HepG2 (cell line): ENCODE results near the gene HLF. TPM values are rescaled to one million over a fixed set of nuclear protein-coding genes. Genes with fewer than 3 reads are reported as not detected.

ENCODE experiments used
- ARNTL ChIP-seq: sonication (generic); formaldehyde crosslinking; IDR thresholded peaks from 2 replicates; pipeline ENCODE4 v1.4.0; 2020; ENCODE audit warnings: mild to moderate bottlenecking, missing genetic modification reagents
- ERF ChIP-seq: IDR thresholded peaks from 2 replicates; pipeline ENCODE4 v1.6.1; 2018; ENCODE audit warnings: missing biosample characterization, missing genetic modification reagents
- ETV6 ChIP-seq: sonication (generic); formaldehyde crosslinking; conservative IDR thresholded peaks from 2 replicates; pipeline ENCODE4 v1.4.0; 2020; ENCODE audit warnings: missing genetic modification reagents
- PHF20 ChIP-seq: sonication (generic); formaldehyde crosslinking; IDR thresholded peaks from 2 replicates; pipeline ENCODE4 v1.5.0; 2020; ENCODE audit warnings: mild to moderate bottlenecking, missing genetic modification reagents
- SETDB1 ChIP-seq: sonication (generic); formaldehyde crosslinking; IDR thresholded peaks from 2 replicates; pipeline ENCODE4 v1.5.1; 2020; ENCODE audit warnings: missing genetic modification reagents, mild to moderate bottlenecking, borderline replicate concordance
- SSRP1 ChIP-seq: IDR thresholded peaks from 2 replicates; pipeline ENCODE4 v1.6.1; 2016; ENCODE audit warnings: control low read depth
- TARDBP ChIP-seq: sonication (generic); formaldehyde crosslinking; IDR thresholded peaks from 2 replicates; pipeline ENCODE4 v1.8.0; 2022; ENCODE audit warnings: mild to moderate bottlenecking, missing genetic modification reagents
- ZC3H4 ChIP-seq: sonication (generic); formaldehyde crosslinking; IDR thresholded peaks from 2 replicates; pipeline ENCODE4 v1.4.0; 2020; ENCODE audit warnings: missing genetic modification reagents, borderline replicate concordance
- ZFP62 ChIP-seq: sonication (generic); formaldehyde crosslinking; IDR thresholded peaks from 2 replicates; pipeline ENCODE4 v1.4.0; 2020; ENCODE audit warnings: missing genetic modification reagents
- ZNF225 ChIP-seq: sonication (generic); formaldehyde crosslinking; IDR thresholded peaks from 2 replicates; pipeline ENCODE4 v1.4.0; 2020; ENCODE audit warnings: mild to moderate bottlenecking, missing genetic modification reagents
- ZNF589 ChIP-seq: sonication (generic); formaldehyde crosslinking; conservative IDR thresholded peaks from 2 replicates; pipeline ENCODE4 v1.8.0; 2022; ENCODE audit warnings: mild to moderate bottlenecking, moderate library complexity, missing genetic modification reagents
- ZSCAN25 ChIP-seq: sonication (generic); formaldehyde crosslinking; IDR thresholded peaks from 2 replicates; pipeline ENCODE4 v1.8.0; 2022; ENCODE audit warnings: mild to moderate bottlenecking, missing genetic modification reagents
- polyA plus RNA-seq, 8 experiments: library from polyadenylated mRNA; depleted of rRNA in 3 of 8; stranded (reverse) in 7 of 8; unstranded in 1 of 8; fragments of >200 nt; fragmentation: Illumina TruSeq in 4 of 8; extraction: Trizol in 4 of 8; gene quantifications; 2 replicates each; pipeline versions ENCODE4 v1.2.1 to v1.2.3, GENCODE V29; 2011 to 2016; ENCODE audit warnings: low read depth in 4 of 8, missing spikeins in 1 of 8, mixed read lengths in 1 of 8; ENCODE audit not compliant: insufficient read depth in 1 of 8
- total RNA-seq, 5 experiments: library from RNA; depleted of rRNA; stranded (reverse); fragments of >200 nt; fragmentation: Illumina TruSeq; extraction: Trizol; gene quantifications; 2 replicates each; pipeline ENCODE4 v1.2.3, GENCODE V29; 2016; ENCODE audit warnings: low read depth in 1 of 5
- TF ChIP-seq, protein P1 (sequence below): sonication (generic); formaldehyde crosslinking; IDR thresholded peaks from 2 replicates; pipeline ENCODE4 v1.9.0; 2021; ENCODE audit warnings: mild to moderate bottlenecking, missing genetic modification reagents
- TF ChIP-seq, protein P2 (sequence below): sonication (generic); formaldehyde crosslinking; conservative IDR thresholded peaks from 2 replicates; pipeline ENCODE4 v1.5.0; 2020; ENCODE audit warnings: missing genetic modification reagents
- TF ChIP-seq, protein P3 (sequence below): sonication (generic); formaldehyde crosslinking; IDR thresholded peaks from 2 replicates; pipeline ENCODE4 v1.4.0; 2020; ENCODE audit warnings: low read depth, mild to moderate bottlenecking, missing genetic modification reagents
- TF ChIP-seq, protein P4 (sequence below): sonication (generic); formaldehyde crosslinking; IDR thresholded peaks from 2 replicates; pipeline ENCODE4 v1.4.0; 2020; ENCODE audit warnings: missing genetic modification reagents
- TF ChIP-seq, protein P5 (sequence below): conservative IDR thresholded peaks from 2 replicates; pipeline ENCODE4 v1.6.1; 2018; ENCODE audit warnings: missing genetic modification reagents

The HLF gene
- total and polyA plus RNA-seq, 2 of the 13 experiments (the other 11 are each of a cell fraction or from before 2014, with no cell fraction given) = 202 to 346 TPM

DNA sequence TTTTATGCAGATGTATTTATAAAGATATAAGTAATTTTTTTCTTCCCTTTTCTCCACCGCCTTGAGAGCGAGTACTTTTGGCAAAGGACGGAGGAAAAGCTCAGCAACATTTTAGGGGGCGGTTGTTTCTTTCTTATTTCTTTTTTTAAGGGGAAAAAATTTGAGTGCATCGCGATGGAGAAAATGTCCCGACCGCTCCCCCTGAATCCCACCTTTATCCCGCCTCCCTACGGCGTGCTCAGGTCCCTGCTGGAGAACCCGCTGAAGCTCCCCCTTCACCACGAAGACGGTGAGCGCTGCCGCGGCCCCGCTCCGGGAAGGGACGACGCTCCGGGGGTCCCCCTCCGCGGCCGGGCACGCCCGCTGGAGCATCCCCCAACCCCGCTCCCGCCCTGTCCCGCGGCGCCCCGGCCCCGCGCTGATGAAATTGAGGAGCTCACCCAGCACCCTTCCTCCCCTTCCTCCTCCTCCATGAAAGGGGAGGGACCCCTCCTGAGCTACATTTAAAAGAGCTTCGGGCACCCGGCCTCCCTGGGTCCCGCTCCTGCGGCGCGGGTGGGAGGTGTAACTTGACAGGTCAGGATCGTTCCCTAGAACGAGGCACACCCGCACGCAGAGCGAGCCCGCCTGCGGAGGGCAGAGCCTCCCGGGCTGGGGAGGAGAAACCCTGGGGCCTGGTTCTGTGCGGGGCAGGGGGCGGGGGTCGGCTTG, 706 bp downstream of the HLF start (continued):
- 0 out of 2 replicates have a peak, but pooled peaks have one; percentile 3 for TF ChIP-seq ZSCAN25 (CRISPR knock-in tag)
- peak; percentile 14; the same call in 1 of the 2 replicates for TF ChIP-seq ARNTL (CRISPR knock-in tag)
- peak; percentile 23; the same call in 1 of the 2 replicates for TF ChIP-seq PHF20 (CRISPR knock-in tag)
- TF ChIP-seq, protein P1, sequence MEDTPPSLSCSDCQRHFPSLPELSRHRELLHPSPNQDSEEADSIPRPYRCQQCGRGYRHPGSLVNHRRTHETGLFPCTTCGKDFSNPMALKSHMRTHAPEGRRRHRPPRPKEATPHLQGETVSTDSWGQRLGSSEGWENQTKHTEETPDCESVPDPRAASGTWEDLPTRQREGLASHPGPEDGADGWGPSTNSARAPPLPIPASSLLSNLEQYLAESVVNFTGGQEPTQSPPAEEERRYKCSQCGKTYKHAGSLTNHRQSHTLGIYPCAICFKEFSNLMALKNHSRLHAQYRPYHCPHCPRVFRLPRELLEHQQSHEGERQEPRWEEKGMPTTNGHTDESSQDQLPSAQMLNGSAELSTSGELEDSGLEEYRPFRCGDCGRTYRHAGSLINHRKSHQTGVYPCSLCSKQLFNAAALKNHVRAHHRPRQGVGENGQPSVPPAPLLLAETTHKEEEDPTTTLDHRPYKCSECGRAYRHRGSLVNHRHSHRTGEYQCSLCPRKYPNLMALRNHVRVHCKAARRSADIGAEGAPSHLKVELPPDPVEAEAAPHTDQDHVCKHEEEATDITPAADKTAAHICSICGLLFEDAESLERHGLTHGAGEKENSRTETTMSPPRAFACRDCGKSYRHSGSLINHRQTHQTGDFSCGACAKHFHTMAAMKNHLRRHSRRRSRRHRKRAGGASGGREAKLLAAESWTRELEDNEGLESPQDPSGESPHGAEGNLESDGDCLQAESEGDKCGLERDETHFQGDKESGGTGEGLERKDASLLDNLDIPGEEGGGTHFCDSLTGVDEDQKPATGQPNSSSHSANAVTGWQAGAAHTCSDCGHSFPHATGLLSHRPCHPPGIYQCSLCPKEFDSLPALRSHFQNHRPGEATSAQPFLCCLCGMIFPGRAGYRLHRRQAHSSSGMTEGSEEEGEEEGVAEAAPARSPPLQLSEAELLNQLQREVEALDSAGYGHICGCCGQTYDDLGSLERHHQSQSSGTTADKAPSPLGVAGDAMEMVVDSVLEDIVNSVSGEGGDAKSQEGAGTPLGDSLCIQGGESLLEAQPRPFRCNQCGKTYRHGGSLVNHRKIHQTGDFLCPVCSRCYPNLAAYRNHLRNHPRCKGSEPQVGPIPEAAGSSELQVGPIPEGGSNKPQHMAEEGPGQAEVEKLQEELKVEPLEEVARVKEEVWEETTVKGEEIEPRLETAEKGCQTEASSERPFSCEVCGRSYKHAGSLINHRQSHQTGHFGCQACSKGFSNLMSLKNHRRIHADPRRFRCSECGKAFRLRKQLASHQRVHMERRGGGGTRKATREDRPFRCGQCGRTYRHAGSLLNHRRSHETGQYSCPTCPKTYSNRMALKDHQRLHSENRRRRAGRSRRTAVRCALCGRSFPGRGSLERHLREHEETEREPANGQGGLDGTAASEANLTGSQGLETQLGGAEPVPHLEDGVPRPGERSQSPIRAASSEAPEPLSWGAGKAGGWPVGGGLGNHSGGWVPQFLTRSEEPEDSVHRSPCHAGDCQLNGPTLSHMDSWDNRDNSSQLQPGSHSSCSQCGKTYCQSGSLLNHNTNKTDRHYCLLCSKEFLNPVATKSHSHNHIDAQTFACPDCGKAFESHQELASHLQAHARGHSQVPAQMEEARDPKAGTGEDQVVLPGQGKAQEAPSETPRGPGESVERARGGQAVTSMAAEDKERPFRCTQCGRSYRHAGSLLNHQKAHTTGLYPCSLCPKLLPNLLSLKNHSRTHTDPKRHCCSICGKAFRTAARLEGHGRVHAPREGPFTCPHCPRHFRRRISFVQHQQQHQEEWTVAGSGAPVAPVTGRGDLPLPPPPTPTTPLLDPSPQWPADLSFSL (CRISPR knock-in tag) = no peak
- TF ChIP-seq ETV6 (CRISPR knock-in tag) = peak; percentile 64; the same call in 1 of the 2 replicates
- no peak for TF ChIP-seq SETDB1 (CRISPR knock-in tag)
- peak; percentile 43; the same call in 1 of the 2 replicates for TF ChIP-seq ZNF589 (CRISPR knock-in tag)
- TF ChIP-seq ERF (CRISPR knock-in tag) = 0 out of 2 replicates have a peak, but pooled peaks have one; percentile 1
- TF ChIP-seq SSRP1 (CRISPR knock-in tag) = peak; percentile 23; the same call in 1 of the 2 replicates
- TF ChIP-seq, protein P2, sequence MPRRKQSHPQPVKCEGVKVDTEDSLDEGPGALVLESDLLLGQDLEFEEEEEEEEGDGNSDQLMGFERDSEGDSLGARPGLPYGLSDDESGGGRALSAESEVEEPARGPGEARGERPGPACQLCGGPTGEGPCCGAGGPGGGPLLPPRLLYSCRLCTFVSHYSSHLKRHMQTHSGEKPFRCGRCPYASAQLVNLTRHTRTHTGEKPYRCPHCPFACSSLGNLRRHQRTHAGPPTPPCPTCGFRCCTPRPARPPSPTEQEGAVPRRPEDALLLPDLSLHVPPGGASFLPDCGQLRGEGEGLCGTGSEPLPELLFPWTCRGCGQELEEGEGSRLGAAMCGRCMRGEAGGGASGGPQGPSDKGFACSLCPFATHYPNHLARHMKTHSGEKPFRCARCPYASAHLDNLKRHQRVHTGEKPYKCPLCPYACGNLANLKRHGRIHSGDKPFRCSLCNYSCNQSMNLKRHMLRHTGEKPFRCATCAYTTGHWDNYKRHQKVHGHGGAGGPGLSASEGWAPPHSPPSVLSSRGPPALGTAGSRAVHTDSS (CRISPR knock-in tag) = 0 out of 2 replicates have a peak, but pooled peaks have one; percentile 32
- peak; percentile 93; the same call in 1 of the 2 replicates for TF ChIP-seq ZC3H4
- TF ChIP-seq, protein P3, sequence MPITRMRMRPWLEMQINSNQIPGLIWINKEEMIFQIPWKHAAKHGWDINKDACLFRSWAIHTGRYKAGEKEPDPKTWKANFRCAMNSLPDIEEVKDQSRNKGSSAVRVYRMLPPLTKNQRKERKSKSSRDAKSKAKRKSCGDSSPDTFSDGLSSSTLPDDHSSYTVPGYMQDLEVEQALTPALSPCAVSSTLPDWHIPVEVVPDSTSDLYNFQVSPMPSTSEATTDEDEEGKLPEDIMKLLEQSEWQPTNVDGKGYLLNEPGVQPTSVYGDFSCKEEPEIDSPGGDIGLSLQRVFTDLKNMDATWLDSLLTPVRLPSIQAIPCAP (CRISPR knock-in tag) = no peak
- no peak for TF ChIP-seq ZNF225
- TF ChIP-seq ZFP62 (CRISPR knock-in tag) = no peak
- no peak for TF ChIP-seq TARDBP (CRISPR knock-in tag)
- TF ChIP-seq, protein P4, sequence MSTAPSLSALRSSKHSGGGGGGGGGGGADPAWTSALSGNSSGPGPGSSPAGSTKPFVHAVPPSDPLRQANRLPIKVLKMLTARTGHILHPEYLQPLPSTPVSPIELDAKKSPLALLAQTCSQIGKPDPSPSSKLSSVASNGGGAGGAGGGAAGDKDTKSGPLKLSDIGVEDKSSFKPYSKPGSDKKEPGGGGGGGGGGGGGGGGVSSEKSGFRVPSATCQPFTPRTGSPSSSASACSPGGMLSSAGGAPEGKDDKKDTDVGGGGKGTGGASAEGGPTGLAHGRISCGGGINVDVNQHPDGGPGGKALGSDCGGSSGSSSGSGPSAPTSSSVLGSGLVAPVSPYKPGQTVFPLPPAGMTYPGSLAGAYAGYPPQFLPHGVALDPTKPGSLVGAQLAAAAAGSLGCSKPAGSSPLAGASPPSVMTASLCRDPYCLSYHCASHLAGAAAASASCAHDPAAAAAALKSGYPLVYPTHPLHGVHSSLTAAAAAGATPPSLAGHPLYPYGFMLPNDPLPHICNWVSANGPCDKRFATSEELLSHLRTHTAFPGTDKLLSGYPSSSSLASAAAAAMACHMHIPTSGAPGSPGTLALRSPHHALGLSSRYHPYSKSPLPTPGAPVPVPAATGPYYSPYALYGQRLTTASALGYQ (CRISPR knock-in tag) = 0 out of 2 replicates have a peak, but pooled peaks have one; percentile 6
- TF ChIP-seq, protein P5, sequence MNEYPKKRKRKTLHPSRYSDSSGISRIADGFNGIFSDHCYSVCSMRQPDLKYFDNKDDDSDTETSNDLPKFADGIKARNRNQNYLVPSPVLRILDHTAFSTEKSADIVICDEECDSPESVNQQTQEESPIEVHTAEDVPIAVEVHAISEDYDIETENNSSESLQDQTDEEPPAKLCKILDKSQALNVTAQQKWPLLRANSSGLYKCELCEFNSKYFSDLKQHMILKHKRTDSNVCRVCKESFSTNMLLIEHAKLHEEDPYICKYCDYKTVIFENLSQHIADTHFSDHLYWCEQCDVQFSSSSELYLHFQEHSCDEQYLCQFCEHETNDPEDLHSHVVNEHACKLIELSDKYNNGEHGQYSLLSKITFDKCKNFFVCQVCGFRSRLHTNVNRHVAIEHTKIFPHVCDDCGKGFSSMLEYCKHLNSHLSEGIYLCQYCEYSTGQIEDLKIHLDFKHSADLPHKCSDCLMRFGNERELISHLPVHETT (CRISPR knock-in tag) = 0 out of 2 replicates have a peak, but pooled peaks have one; percentile 6
